ENCODE measurements around the gene POGLUT3. TPM values are rescaled to one million over a fixed set of nuclear protein-coding genes. Genes with fewer than 3 reads are reported as not detected.

The POGLUT3 gene
- total RNA-seq, 1 experiment from 2014 or later, result 16.9 TPM

- BruUV-seq (replicated peaks), result no TSS peak
- CTCF ChIA-PET, result no interaction called here
- Mint-ChIP-seq H3K4me3 (ENCODE audit: low read depth, unreplicated experiment) (peak overlapping the region; percentile 62), H3K27ac (ENCODE audit: unreplicated experiment) (peak overlapping the region; percentile 83), H3K9me3 (ENCODE audit: low read depth, unreplicated experiment) (no peaks in the 10 kb centered on the region), H3K4me1 (ENCODE audit: low read depth, unreplicated experiment) (peaks cover 10% of the 10 kb centered on the region), H3K27me3 (ENCODE audit: unreplicated experiment) (no peaks in the 10 kb centered on the region), H3K36me3 (ENCODE audit: insufficient read depth, unreplicated experiment) (peaks cover 15% of the 10 kb centered on the region)
- no peak for DNase-seq
- intact Hi-C loops (cut with micrococcal nuclease; ENCODE audit: unreplicated experiment), result loop anchor here (1.0 to 5.0 kb wide), 3 partner anchors 29 to 151 kb away; partner anchors contain the start of genes C11orf65 and EXPH5
- TF ChIP-seq CTCF (IDR thresholded peaks at IDR 0.05; ENCODE audit: unreplicated experiment), result no peak
Measured at GRCh38 chr11:108496643-108497256, 1.4 kb downstream of the POGLUT3 start.

GRCh38 chr11:108495326-108495725 is 2.9 kb downstream of the POGLUT3 start:
- Mint-ChIP-seq H3K4me1 (ENCODE audit: low read depth, unreplicated experiment) (peaks cover 10% of the 10 kb centered on the region), H3K4me3 (ENCODE audit: low read depth, unreplicated experiment) (no peak overlapping the region), H3K27ac (ENCODE audit: unreplicated experiment) (no peak overlapping the region), H3K27me3 (ENCODE audit: unreplicated experiment) (no peaks in the 10 kb centered on the region), H3K36me3 (ENCODE audit: insufficient read depth, unreplicated experiment) (peaks cover 15% of the 10 kb centered on the region), H3K9me3 (ENCODE audit: low read depth, unreplicated experiment) (no peaks in the 10 kb centered on the region)
- no peak for DNase-seq
- intact Hi-C loops (cut with micrococcal nuclease; ENCODE audit: unreplicated experiment), result loop anchor here (5.0 kb wide), 2 partner anchors 97 to 152 kb away; partner anchors contain the start of gene EXPH5
- CTCF ChIA-PET, result no interaction called here
- BruUV-seq (replicated peaks), result no TSS peak
- TF ChIP-seq CTCF (IDR thresholded peaks at IDR 0.05; ENCODE audit: unreplicated experiment), result no peak

GRCh38 chr11:108494182-108494581 is 4.0 kb downstream of the POGLUT3 start:
- Mint-ChIP-seq H3K27ac (ENCODE audit: unreplicated experiment) (no peak overlapping the region), H3K27me3 (ENCODE audit: unreplicated experiment) (no peaks in the 10 kb centered on the region), H3K4me1 (ENCODE audit: low read depth, unreplicated experiment) (peaks cover 10% of the 10 kb centered on the region), H3K36me3 (ENCODE audit: insufficient read depth, unreplicated experiment) (peaks cover 15% of the 10 kb centered on the region), H3K9me3 (ENCODE audit: low read depth, unreplicated experiment) (no peaks in the 10 kb centered on the region), H3K4me3 (ENCODE audit: low read depth, unreplicated experiment) (no peak overlapping the region)
- CTCF ChIA-PET, result no interaction called here
- BruUV-seq (replicated peaks), result no TSS peak
- no peak for TF ChIP-seq CTCF (IDR thresholded peaks at IDR 0.05; ENCODE audit: unreplicated experiment)
- DNase-seq, result no peak
- intact Hi-C loops (cut with micrococcal nuclease; ENCODE audit: unreplicated experiment), result no loop called here

GRCh38 chr11:108491936-108492335 is 6.2 kb downstream of the POGLUT3 start:
- BruUV-seq (replicated peaks), result no TSS peak
- H3K4me3 Mint-ChIP-seq (ENCODE audit: low read depth, unreplicated experiment), result no peak overlapping the region
- TF ChIP-seq CTCF (IDR thresholded peaks at IDR 0.05; ENCODE audit: unreplicated experiment), result no peak
- no peaks in the 10 kb centered on the region for H3K36me3 Mint-ChIP-seq (ENCODE audit: insufficient read depth, unreplicated experiment)
- H3K4me1 Mint-ChIP-seq (ENCODE audit: low read depth, unreplicated experiment), result peaks cover 6% of the 10 kb centered on the region
- H3K9me3 Mint-ChIP-seq (ENCODE audit: low read depth, unreplicated experiment), result no peaks in the 10 kb centered on the region
- DNase-seq, result no peak
- H3K27ac Mint-ChIP-seq (ENCODE audit: unreplicated experiment), result no peak overlapping the region
- intact Hi-C loops (cut with micrococcal nuclease; ENCODE audit: unreplicated experiment), result no loop called here
- H3K27me3 Mint-ChIP-seq (ENCODE audit: unreplicated experiment), result no peaks in the 10 kb centered on the region
- CTCF ChIA-PET, result no interaction called here
